ENCODE results near the gene DCT. TPM values are rescaled to one million over a fixed set of nuclear protein-coding genes. Genes with fewer than 3 reads are reported as not detected.

The DCT gene
- total and polyA plus RNA-seq, 2 of the 4 experiments (the other 2 are of a cell fraction) = not detected

- Histone ChIP-seq H3K9me1 (ENCODE audit: insufficient read depth, low read length) (no peaks in the 10 kb centered on the region), H3K36me3 (ENCODE audit: control insufficient read depth, insufficient read depth, low read length) (no peaks in the 10 kb centered on the region), H3K9ac (ENCODE audit: low read depth, low read length) (no peak overlapping the region), H3K27me3 (ENCODE audit: control insufficient read depth, insufficient read depth, low read length) (no peaks in the 10 kb centered on the region), H3K27ac (ENCODE audit: insufficient read depth, low read length) (no peak overlapping the region), H2AFZ (replicated peaks; ENCODE audit: low read length, poor library complexity) (no peak overlapping the region), H3K23ac (ENCODE audit: low read depth, low read length) (no peak overlapping the region), H4K91ac (ENCODE audit: insufficient read depth, low read depth, low read length) (no peak overlapping the region), H4K5ac (ENCODE audit: low read depth, low read length) (no peak overlapping the region), H4K8ac (ENCODE audit: low read depth in 2 of 2, low read length in 2 of 2) (no peak overlapping the region), H3K14ac (replicated peaks; ENCODE audit: low read depth, low read length) (no peak overlapping the region), H2BK20ac (ENCODE audit: low read depth, low read length) (no peak overlapping the region), H2AK9ac (replicated peaks; ENCODE audit: low read depth, low read length, poor library complexity) (no peak overlapping the region), H4K20me1 (ENCODE audit: insufficient read depth, low read length) (no peaks in the 10 kb centered on the region), H3K9me3 (ENCODE audit: control insufficient read depth, insufficient read depth, low read length) (no peaks in the 10 kb centered on the region), H3K4ac (ENCODE audit: low read depth, low read length) (no peak overlapping the region), H2BK120ac (ENCODE audit: low read depth, low read length) (no peak overlapping the region), H3K56ac (ENCODE audit: extremely low read depth, insufficient read depth, low read length) (no peak overlapping the region), H3K4me2 (ENCODE audit: low read depth, low read length) (no peak overlapping the region), H3K4me3 (ENCODE audit: insufficient read depth, low read depth, low read length) (no peak overlapping the region), H3K18ac (ENCODE audit: low read depth, low read length) (no peak overlapping the region), H2AK5ac (ENCODE audit: low read depth, low read length) (no peak overlapping the region), H3K79me1 (ENCODE audit: low read depth in 1 of 2, low read length in 2 of 2) (no peaks in the 10 kb centered on the region), H2BK5ac (ENCODE audit: low read depth, low read length, poor library complexity, severe bottlenecking) (no peak overlapping the region), H2BK15ac (ENCODE audit: low read depth, low read length) (no peak overlapping the region), H3K4me1 (ENCODE audit: control insufficient read depth, insufficient read depth, low read length) (no peaks in the 10 kb centered on the region)
- no CpG with 5 or more reads among the region's 5 CpGs for WGBS, 2 experiments (ENCODE audit: extremely low coverage in 2 of 2, insufficient read length in 1 of 2)
- ATAC-seq (ENCODE audit: low read depth) = no peak
- ChIA-PET CTCF (no interaction called here), POLR2A (ENCODE audit: unreplicated experiment) (no interaction called here)
- DNase-seq = no peak
- in situ Hi-C loops (cut with MboI; ENCODE audit: low sequenced_read_pairs) (no loop called here), dilution Hi-C loops (cut with HindIII; ENCODE audit: low sequenced_read_pairs, unreplicated experiment) (no loop called here), intact Hi-C loops (cut with micrococcal nuclease) (no loop called here)
- BruUV-seq (replicated peaks) = no TSS peak
- no peak for TF ChIP-seq SMC3 (IDR thresholded peaks at IDR 0.05; ENCODE audit: low read depth, low read length)
- no peak for TF ChIP-seq POLR2A (IDR thresholded peaks at IDR 0.05; ENCODE audit: low read depth, low read length)
- no peak for TF ChIP-seq RCOR1 (IDR thresholded peaks at IDR 0.05; ENCODE audit: insufficient replicate concordance, low read length)
- no peak for TF ChIP-seq MXI1 (IDR thresholded peaks at IDR 0.05; ENCODE audit: borderline replicate concordance, low read depth, low read length)
- TF ChIP-seq ELK1 (IDR thresholded peaks at IDR 0.05; ENCODE audit: borderline replicate concordance, low read depth, low read length) = no peak
- TF ChIP-seq RAD21 (IDR thresholded peaks at IDR 0.05; ENCODE audit: low read length) = no peak
- TF ChIP-seq MAFK (IDR thresholded peaks at IDR 0.05; ENCODE audit: low read depth, low read length) = no peak
- TF ChIP-seq USF2 (IDR thresholded peaks at IDR 0.05; ENCODE audit: low read depth, low read length) = no peak
Observed at GRCh38 chr13:94395860-94396259, 83.6 kb downstream of the DCT start.

Measured in IMR-90 (cell line).